Measurements from ENCODE around the gene KANSL1.
"Not testable (repeated sequence)": the region's sequence is repeated elsewhere in the genome, so short reads cannot be mapped to it uniquely, and the experiment has no call there.

The KANSL1 gene

DNA sequence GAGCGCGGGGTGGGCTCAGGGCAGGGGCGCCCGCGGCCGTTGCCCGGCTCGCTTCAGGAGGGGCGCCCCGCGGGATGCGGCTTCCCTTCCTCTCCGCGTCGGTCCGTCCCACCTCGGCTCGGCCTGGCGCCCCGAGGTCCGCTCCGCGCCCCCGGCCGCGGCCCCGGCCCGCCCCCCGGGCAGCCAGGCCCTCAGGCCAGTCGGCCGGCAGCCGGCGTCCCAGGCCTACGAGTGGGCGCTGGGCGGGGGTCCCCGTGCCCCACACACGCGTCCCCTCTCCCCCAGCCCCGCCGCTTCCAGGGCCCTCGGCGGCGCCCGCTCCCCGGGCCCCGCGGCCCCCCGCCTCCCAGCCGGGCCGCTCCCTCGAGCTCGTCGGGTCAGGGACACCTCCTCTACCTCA lies 31.6 kb upstream of the KANSL1 start:
- not testable (repeated sequence) for H3K14ac ChIP-seq (ENCODE audit: low read length in 2 of 2); H2BK12ac ChIP-seq (ENCODE audit: low read length in 2 of 2); H2BK5ac ChIP-seq (ENCODE audit: low read depth, low read length, poor library complexity, severe bottlenecking); H3K23ac ChIP-seq (ENCODE audit: low read length in 2 of 2); H3K79me1 ChIP-seq (replicated peaks; ENCODE audit: low read length, poor library complexity, severe bottlenecking); H3K27me3 ChIP-seq (ENCODE audit: control insufficient read depth in 1 of 2, insufficient read depth in 1 of 2, low read length in 2 of 2); H3K27ac ChIP-seq (ENCODE audit: low read length, poor library complexity, severe bottlenecking); H4K91ac ChIP-seq (ENCODE audit: low read length); H3K4me2 ChIP-seq (ENCODE audit: low read length, poor library complexity, severe bottlenecking); H2AK5ac ChIP-seq (ENCODE audit: low read length, severe bottlenecking); H3K4me1 ChIP-seq (ENCODE audit: control insufficient read depth, insufficient read depth, low read depth, low read length); H3K9me3 ChIP-seq (ENCODE audit: control insufficient read depth, low read length); H3K36me3 ChIP-seq (ENCODE audit: control insufficient read depth in 1 of 2, insufficient read depth in 2 of 2, low read depth in 1 of 2, low read length in 2 of 2)
- H2AFZ ChIP-seq (ENCODE audit: low read depth, low read length), result peak overlapping the region; percentile 71
- H3K18ac ChIP-seq (ENCODE audit: low read depth in 1 of 2, low read length in 2 of 2), result peak overlapping the region in 1 of 2 experiments; percentile 70
- H2BK120ac ChIP-seq (ENCODE audit: low read depth, low read length), result peak overlapping the region; percentile 89
- peak overlapping the region; percentile 62 for H3K9ac ChIP-seq (ENCODE audit: low read length)
- peak; percentile 26 for DNase-seq
- H4K8ac ChIP-seq (ENCODE audit: low read length), result peak overlapping the region; percentile 41
- peak overlapping the region; percentile 83 for H2BK15ac ChIP-seq (ENCODE audit: low read depth, poor library complexity, severe bottlenecking)
- H3K4ac ChIP-seq (ENCODE audit: low read depth in 1 of 2, low read length in 2 of 2), result peak overlapping the region in 1 of 2 experiments; percentile 61
- peak overlapping the region; percentile 72 to 84 for H3K4me3 ChIP-seq (ENCODE audit: insufficient read depth in 1 of 2, low read depth in 1 of 2, low read length in 2 of 2)
- 1% methylated on average over 20 of the region's 54 CpGs for WGBS

DNA sequence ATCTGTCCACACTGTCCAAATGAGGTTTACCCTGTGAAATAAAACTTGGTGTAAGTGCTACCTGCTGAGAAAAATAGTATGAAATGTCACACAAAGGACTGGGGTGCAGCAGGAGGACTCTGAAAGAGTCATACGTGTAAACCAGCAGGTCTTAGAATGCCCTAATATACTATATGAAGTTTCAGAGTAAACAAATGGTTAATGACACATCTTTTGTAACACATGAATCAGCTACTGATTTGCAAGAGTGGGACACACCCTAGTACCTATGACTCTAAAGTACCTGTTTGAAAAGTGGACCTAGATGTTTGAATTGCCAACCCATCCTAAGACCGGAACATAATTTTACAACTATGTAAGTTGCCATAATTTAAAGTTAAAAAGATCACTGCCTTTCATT lies 29.8 kb upstream of the KANSL1 start:
- not testable (repeated sequence) for DNase-seq; H3K14ac ChIP-seq (ENCODE audit: low read length in 2 of 2); H2BK12ac ChIP-seq (ENCODE audit: low read length in 2 of 2); H2BK5ac ChIP-seq (ENCODE audit: low read depth, low read length, poor library complexity, severe bottlenecking); H2BK120ac ChIP-seq (ENCODE audit: low read depth, low read length); H3K18ac ChIP-seq (ENCODE audit: low read depth in 1 of 2, low read length in 2 of 2); H3K27ac ChIP-seq (ENCODE audit: low read length, poor library complexity, severe bottlenecking); H3K4me2 ChIP-seq (ENCODE audit: low read length, poor library complexity, severe bottlenecking); H3K4me3 ChIP-seq (ENCODE audit: insufficient read depth in 1 of 2, low read depth in 1 of 2, low read length in 2 of 2); H4K91ac ChIP-seq (ENCODE audit: low read length); H2AFZ ChIP-seq (ENCODE audit: low read depth, low read length); H3K9me3 ChIP-seq (ENCODE audit: control insufficient read depth, low read length); H2BK15ac ChIP-seq (ENCODE audit: low read depth, poor library complexity, severe bottlenecking); H3K23ac ChIP-seq (ENCODE audit: low read length in 2 of 2); H4K8ac ChIP-seq (ENCODE audit: low read length); H3K27me3 ChIP-seq (ENCODE audit: control insufficient read depth in 1 of 2, insufficient read depth in 1 of 2, low read length in 2 of 2); H3K4ac ChIP-seq (ENCODE audit: low read depth in 1 of 2, low read length in 2 of 2); H3K9ac ChIP-seq (ENCODE audit: low read length); H3K4me1 ChIP-seq (ENCODE audit: control insufficient read depth, insufficient read depth, low read depth, low read length); H2AK5ac ChIP-seq (ENCODE audit: low read length, severe bottlenecking)
- Histone ChIP-seq H3K79me1 (replicated peaks; ENCODE audit: low read length, poor library complexity, severe bottlenecking) (peaks cover 14% of the 10 kb centered on the region), H3K36me3 (ENCODE audit: control insufficient read depth in 1 of 2, insufficient read depth in 2 of 2, low read depth in 1 of 2, low read length in 2 of 2) (peaks cover 8 to 13% of the 10 kb centered on the region in 2 experiments)
- WGBS, result no CpG with 5 or more reads among the region's 2 CpGs

DNA sequence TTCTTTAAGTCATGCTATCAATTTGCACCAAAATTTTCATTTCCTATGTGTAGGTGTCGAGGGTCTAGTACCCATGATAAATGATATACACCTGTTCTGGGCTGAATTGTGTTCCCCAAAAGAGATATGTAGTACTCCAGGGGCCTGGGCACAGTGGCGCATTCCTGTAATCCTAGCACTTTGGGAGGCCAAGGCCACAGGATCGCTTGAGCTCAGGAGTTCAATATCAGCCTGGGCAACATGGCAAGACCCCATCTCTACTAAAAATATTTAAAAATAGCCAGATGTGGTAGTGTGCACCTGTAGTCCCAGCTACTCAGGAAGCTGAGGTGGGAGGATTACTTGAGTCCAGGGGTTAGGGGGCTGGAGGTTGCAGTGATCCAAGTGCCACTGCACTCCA lies 23.5 kb upstream of the KANSL1 start:
- Histone ChIP-seq H2BK15ac (ENCODE audit: low read depth, poor library complexity, severe bottlenecking) (no peak overlapping the region), H3K14ac (ENCODE audit: low read length in 2 of 2) (no peak overlapping the region), H2BK5ac (ENCODE audit: low read depth, low read length, poor library complexity, severe bottlenecking) (no peak overlapping the region), H2BK120ac (ENCODE audit: low read depth, low read length) (no peak overlapping the region), H3K27me3 (ENCODE audit: control insufficient read depth in 1 of 2, insufficient read depth in 1 of 2, low read length in 2 of 2) (no peaks in the 10 kb centered on the region), H3K36me3 (ENCODE audit: control insufficient read depth in 1 of 2, insufficient read depth in 2 of 2, low read depth in 1 of 2, low read length in 2 of 2) (peaks cover 29 to 41% of the 10 kb centered on the region in 2 experiments), H3K23ac (ENCODE audit: low read length in 2 of 2) (no peak overlapping the region), H3K4me3 (ENCODE audit: insufficient read depth in 1 of 2, low read depth in 1 of 2, low read length in 2 of 2) (no peak overlapping the region), H3K9ac (ENCODE audit: low read length) (no peak overlapping the region), H3K9me3 (ENCODE audit: control insufficient read depth, low read length) (no peaks in the 10 kb centered on the region), H3K27ac (ENCODE audit: low read length, poor library complexity, severe bottlenecking) (no peak overlapping the region), H3K4ac (ENCODE audit: low read depth in 1 of 2, low read length in 2 of 2) (no peak overlapping the region), H4K8ac (ENCODE audit: low read length) (no peak overlapping the region), H3K79me1 (replicated peaks; ENCODE audit: low read length, poor library complexity, severe bottlenecking) (peaks cover 32% of the 10 kb centered on the region), H2AFZ (ENCODE audit: low read depth, low read length) (no peak overlapping the region), H2AK5ac (ENCODE audit: low read length, severe bottlenecking) (no peak overlapping the region), H3K4me2 (ENCODE audit: low read length, poor library complexity, severe bottlenecking) (no peak overlapping the region), H3K4me1 (ENCODE audit: control insufficient read depth, insufficient read depth, low read depth, low read length) (no peaks in the 10 kb centered on the region), H2BK12ac (ENCODE audit: low read length in 2 of 2) (no peak overlapping the region), H4K91ac (ENCODE audit: low read length) (no peak overlapping the region), H3K18ac (ENCODE audit: low read depth in 1 of 2, low read length in 2 of 2) (no peak overlapping the region)
- WGBS, result 97% methylated on average over 3 of the region's 3 CpGs
- no peak for DNase-seq

DNA sequence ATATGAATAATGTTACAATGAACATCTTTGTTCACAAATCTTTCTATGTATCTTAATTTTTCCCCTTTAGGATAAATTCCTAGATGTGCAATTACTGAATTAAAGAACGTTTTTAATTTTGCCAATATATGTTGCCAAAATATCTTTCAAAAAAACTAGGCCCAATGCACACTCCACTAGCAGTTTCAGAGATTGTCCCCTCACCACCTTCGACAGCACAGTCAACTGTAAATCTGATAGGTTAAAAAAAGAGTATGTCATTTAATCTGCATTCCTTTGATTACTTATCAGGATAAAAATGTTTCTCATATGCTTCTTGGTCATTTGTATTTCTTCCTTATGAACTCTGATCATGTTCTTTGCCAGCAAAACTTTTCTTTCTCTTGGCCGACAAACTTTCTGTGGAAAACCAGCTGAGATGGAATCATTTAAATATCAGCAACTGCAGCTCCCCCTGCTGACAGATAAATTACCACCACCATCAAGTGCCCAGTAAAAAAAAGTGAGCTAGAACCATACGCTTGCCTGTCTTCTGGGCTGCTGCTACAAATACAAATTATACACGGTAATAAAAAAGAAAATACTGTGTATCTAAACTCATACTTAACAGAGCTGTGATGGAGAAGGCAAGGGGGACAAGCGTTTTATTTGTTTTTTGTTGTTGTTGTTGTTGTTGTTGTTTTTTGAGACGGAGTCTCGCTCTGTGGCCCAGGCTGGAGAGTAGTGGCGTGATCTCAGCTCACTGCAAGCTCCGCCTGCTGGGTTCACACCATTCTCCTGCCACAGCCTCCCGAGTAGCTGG lies 19.6 kb upstream of the KANSL1 start:
- Histone ChIP-seq H3K9me3 (ENCODE audit: control insufficient read depth, low read length) (no peaks in the 10 kb centered on the region), H2BK15ac (ENCODE audit: low read depth, poor library complexity, severe bottlenecking) (no peak overlapping the region), H3K4me1 (ENCODE audit: control insufficient read depth, insufficient read depth, low read depth, low read length) (no peaks in the 10 kb centered on the region), H4K8ac (ENCODE audit: low read length) (no peak overlapping the region), H4K91ac (ENCODE audit: low read length) (no peak overlapping the region), H3K9ac (ENCODE audit: low read length) (peak overlapping the region; percentile 72), H2BK5ac (ENCODE audit: low read depth, low read length, poor library complexity, severe bottlenecking) (no peak overlapping the region), H2AK5ac (ENCODE audit: low read length, severe bottlenecking) (no peak overlapping the region), H3K4ac (ENCODE audit: low read depth in 1 of 2, low read length in 2 of 2) (no peak overlapping the region), H3K27me3 (ENCODE audit: control insufficient read depth in 1 of 2, insufficient read depth in 1 of 2, low read length in 2 of 2) (no peaks in the 10 kb centered on the region), H2AFZ (ENCODE audit: low read depth, low read length) (no peak overlapping the region), H3K4me2 (ENCODE audit: low read length, poor library complexity, severe bottlenecking) (no peak overlapping the region), H3K4me3 (ENCODE audit: insufficient read depth in 1 of 2, low read depth in 1 of 2, low read length in 2 of 2) (no peak overlapping the region), H3K18ac (ENCODE audit: low read depth in 1 of 2, low read length in 2 of 2) (no peak overlapping the region), H3K23ac (ENCODE audit: low read length in 2 of 2) (no peak overlapping the region), H3K79me1 (replicated peaks; ENCODE audit: low read length, poor library complexity, severe bottlenecking) (peaks cover 33% of the 10 kb centered on the region), H2BK12ac (ENCODE audit: low read length in 2 of 2) (no peak overlapping the region), H2BK120ac (ENCODE audit: low read depth, low read length) (no peak overlapping the region), H3K14ac (ENCODE audit: low read length in 2 of 2) (no peak overlapping the region), H3K27ac (ENCODE audit: low read length, poor library complexity, severe bottlenecking) (no peak overlapping the region), H3K36me3 (ENCODE audit: control insufficient read depth in 1 of 2, insufficient read depth in 2 of 2, low read depth in 1 of 2, low read length in 2 of 2) (peaks cover 26 to 50% of the 10 kb centered on the region in 2 experiments)
- DNase-seq, result peak; percentile 89
- 64% methylated on average over 8 of the region's 11 CpGs for WGBS

Data from mesenchymal stem cell (in vitro differentiated cells and primary cell).